ENCODE results near the gene KCNT1.

The KCNT1 gene

GRCh38 chr9:135840107-135840506 is 138.1 kb downstream of the KCNT1 start:
- in situ Hi-C loops (cut with HindIII; ENCODE audit: low sequenced_read_pairs): no loop called here

- in situ Hi-C loops (cut with HindIII; ENCODE audit: low sequenced_read_pairs): no loop called here
Observed at GRCh38 chr9:135840539-135840938, 138.6 kb downstream of the KCNT1 start.
